ENCODE data around the gene FAM217B. TPM values are rescaled to one million over a fixed set of nuclear protein-coding genes. Genes with fewer than 3 reads are reported as not detected.

FAM217B gene
- total and polyA plus RNA-seq, 2 of the 8 experiments (the other 6 are each of a cell fraction or from before 2014, with no cell fraction given): 5.4 to 28.5 TPM

DNA sequence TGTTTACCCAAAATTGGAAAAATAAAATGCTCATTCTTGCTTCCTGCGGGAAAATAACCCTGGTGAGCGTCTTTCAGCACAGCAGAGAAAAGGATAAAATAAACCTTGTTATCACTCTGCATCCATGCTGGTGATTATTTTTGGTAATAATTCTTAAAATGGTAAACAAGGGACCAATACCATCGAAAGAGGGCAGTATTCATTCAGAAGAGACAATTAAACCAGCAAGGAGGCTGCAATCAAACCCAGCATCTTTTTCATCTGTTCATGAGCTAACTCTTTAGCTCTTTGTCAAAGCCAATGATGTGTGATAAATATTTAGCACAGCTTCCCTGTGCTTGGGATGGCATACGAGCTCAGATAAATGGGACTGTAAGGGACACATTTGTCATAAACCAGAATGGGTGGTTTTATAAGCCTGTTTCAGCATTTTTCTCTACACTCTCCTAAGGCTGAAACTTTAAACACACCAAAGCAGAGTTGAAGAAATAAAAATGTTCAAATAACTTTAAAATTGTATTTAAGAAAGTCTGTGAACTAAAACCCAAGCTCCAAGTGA is 52.4 kb downstream of the FAM217B start:
- H4K91ac ChIP-seq (replicated peaks; ENCODE audit: insufficient read length, low read length): no peak overlapping the region
- no peaks in the 10 kb centered on the region for H3K79me1 ChIP-seq (ENCODE audit: low read depth, low read length)
- H4K8ac ChIP-seq (ENCODE audit: extremely low read depth, insufficient read depth, low read length): no peak overlapping the region
- ChIA-PET CTCF (ENCODE audit: partially characterized antibody) (interaction anchor here (0.8 to 4.1 kb wide), 4 partner anchors 17 to 218 kb away, joined by 3 to 12 read pairs (median 6); no protein-coding TSS in a partner anchor), POLR2A (ENCODE audit: partially characterized antibody) (no interaction called here)
- no peak overlapping the region for H2BK5ac ChIP-seq (ENCODE audit: low read depth, low read length)
- FAIRE-seq: no peak
- H2BK15ac ChIP-seq (ENCODE audit: low read length): no peak overlapping the region
- peaks cover 2 to 12% (median 6%) of the 10 kb centered on the region in 4 experiments; a peak in 5 of 7 replicates for H3K4me1 ChIP-seq (replicated peaks in 1 of 4; ENCODE audit: control insufficient read depth in 3 of 4, insufficient read depth in 4 of 4, low read length in 3 of 4)
- H3K9ac ChIP-seq (replicated peaks in 1 of 4; ENCODE audit: extremely low read depth in 1 of 4, low read depth in 3 of 4, low read length in 3 of 4): no peak overlapping the region
- H2AFZ ChIP-seq (ENCODE audit: low read length): no peak overlapping the region
- H3K4me3 ChIP-seq (ENCODE audit: extremely low read depth in 1 of 4, insufficient read depth in 2 of 4, low read depth in 3 of 4, low read length in 4 of 4): no peak overlapping the region
- H2BK120ac ChIP-seq (replicated peaks; ENCODE audit: low read depth, low read length): no peak overlapping the region
- no peak overlapping the region for H3K4ac ChIP-seq (replicated peaks; ENCODE audit: insufficient read length, low read depth, low read length)
- H4K20me1 ChIP-seq (replicated peaks in 1 of 2; ENCODE audit: control insufficient read depth in 1 of 2, insufficient read depth in 2 of 2, low read length in 2 of 2): no peaks in the 10 kb centered on the region
- H4K5ac ChIP-seq (ENCODE audit: insufficient read length, low read depth, low read length): no peak overlapping the region
- H3K27ac ChIP-seq (ENCODE audit: low read depth, low read length): no peak overlapping the region
- no peak overlapping the region for H3K23ac ChIP-seq (ENCODE audit: insufficient read length)
- H2BK20ac ChIP-seq (ENCODE audit: low read length): no peak overlapping the region
- 88% methylated on average over 4 of the region's 4 CpGs; no CpG with 5 or more reads in 1 of the 2 experiments for WGBS, 2 experiments (ENCODE audit: extremely low coverage in 1 of 2, insufficient coverage in 1 of 2, insufficient read length in 1 of 2, insufficient replicate concordance in 2 of 2, low coverage in 1 of 2, low lambda C conversion rate in 2 of 2, missing lambda C conversion rate in 1 of 2)
- no peak for DNase-seq (ENCODE audit: low read depth in 1 of 2, low spot score in 2 of 2)
- H3K14ac ChIP-seq (ENCODE audit: insufficient read length): no peak overlapping the region
- H2AK5ac ChIP-seq (ENCODE audit: low read depth, low read length): no peak overlapping the region
- H3K79me2 ChIP-seq (ENCODE audit: control insufficient read depth in 1 of 2, insufficient read depth in 2 of 2, low read length in 2 of 2): no peaks in the 10 kb centered on the region
- H3K4me2 ChIP-seq (ENCODE audit: insufficient read depth in 1 of 2, low read depth in 2 of 2, low read length in 2 of 2): no peak overlapping the region
- peaks cover 8% of the 10 kb centered on the region for H3K23me2 ChIP-seq (ENCODE audit: low read depth, low read length)
- H2BK12ac ChIP-seq (ENCODE audit: low read depth, low read length): no peak overlapping the region
- no peaks in the 10 kb centered on the region for H3K36me3 ChIP-seq (ENCODE audit: control insufficient read depth in 2 of 4, insufficient read depth in 4 of 4, low read length in 3 of 4)
- H3K56ac ChIP-seq (replicated peaks; ENCODE audit: insufficient read length, low read depth, low read length): no peak overlapping the region
- no peaks in the 10 kb centered on the region for H3K9me3 ChIP-seq (ENCODE audit: insufficient read depth in 2 of 2, low read depth in 1 of 2, low read length in 1 of 2)
- H3K27me3 ChIP-seq (replicated peaks in 1 of 4; ENCODE audit: control insufficient read depth in 3 of 4, extremely low read depth in 1 of 4, insufficient read depth in 3 of 4, low read length in 3 of 4): 0 out of 7 replicates have a peak, but pooled peaks cover 0 to 2% (median 0%) of the 10 kb centered on the region in 4 experiments
- H3K18ac ChIP-seq (ENCODE audit: extremely low read depth, low read length): no peak overlapping the region; the same call in 1 of the 2 replicates
- no peak for TF ChIP-seq BACH1 (IDR thresholded peaks at IDR 0.05; ENCODE audit: low read length)
- TF ChIP-seq JUN (IDR thresholded peaks at IDR 0.05; ENCODE audit: low read depth, low read length): no peak
- TF ChIP-seq EGR1 (IDR thresholded peaks at IDR 0.05; ENCODE audit: borderline replicate concordance, low read depth, low read length): no peak
- no peak for TF ChIP-seq CHD2 (IDR thresholded peaks at IDR 0.05; ENCODE audit: low read length)
- TF ChIP-seq TBP (IDR thresholded peaks at IDR 0.05; ENCODE audit: low read depth, low read length): no peak
- TF ChIP-seq SUZ12 (IDR thresholded peaks at IDR 0.05; ENCODE audit: low read length): no peak
- no peak for TF ChIP-seq MAX (IDR thresholded peaks at IDR 0.05)
- TF ChIP-seq SIN3A (conservative IDR thresholded peaks at IDR 0.05 in 1 of 2, IDR thresholded peaks at IDR 0.05 in 1 of 2; ENCODE audit: low read depth in 1 of 2, low read length in 2 of 2): no peak
- no peak for TF ChIP-seq CEBPB (IDR thresholded peaks at IDR 0.05; ENCODE audit: low read depth, low read length)
- TF ChIP-seq KDM5A (IDR thresholded peaks at IDR 0.05; ENCODE audit: low read length): no peak
- no peak for TF ChIP-seq RNF2 (IDR thresholded peaks at IDR 0.05; ENCODE audit: borderline replicate concordance, low read depth, low read length, missing control alignments, poor library complexity, severe bottlenecking)
- no peak for TF ChIP-seq POLR2AphosphoS5 (IDR thresholded peaks at IDR 0.05; ENCODE audit: low read depth, low read length)
- no peak for TF ChIP-seq BRCA1 (IDR thresholded peaks at IDR 0.05; ENCODE audit: low read depth, low read length)
- no peak for TF ChIP-seq CBX5 (IDR thresholded peaks at IDR 0.05; ENCODE audit: low read depth, low read length)

Measured in H1 (cell line).